GM10266 (cell line): ENCODE data around the gene LRRC30.
"Not testable (repeated sequence)": the region's sequence is repeated elsewhere in the genome, so short reads cannot be mapped to it uniquely, and the experiment has no call there.

Experiments
- DNase-seq: peaks from one replicate; pipeline ENCODE4 v3.0.0; 2012; ENCODE audit errors: extremely low spot score
- CTCF ChIP-seq: IDR thresholded peaks from 2 replicates; pipeline ENCODE4 v1.5.1; 2012; ENCODE audit warnings: mild to moderate bottlenecking, low read depth; ENCODE audit not compliant: control insufficient read depth, insufficient read depth; ENCODE audit errors: missing control alignments

Gene LRRC30

DNA sequence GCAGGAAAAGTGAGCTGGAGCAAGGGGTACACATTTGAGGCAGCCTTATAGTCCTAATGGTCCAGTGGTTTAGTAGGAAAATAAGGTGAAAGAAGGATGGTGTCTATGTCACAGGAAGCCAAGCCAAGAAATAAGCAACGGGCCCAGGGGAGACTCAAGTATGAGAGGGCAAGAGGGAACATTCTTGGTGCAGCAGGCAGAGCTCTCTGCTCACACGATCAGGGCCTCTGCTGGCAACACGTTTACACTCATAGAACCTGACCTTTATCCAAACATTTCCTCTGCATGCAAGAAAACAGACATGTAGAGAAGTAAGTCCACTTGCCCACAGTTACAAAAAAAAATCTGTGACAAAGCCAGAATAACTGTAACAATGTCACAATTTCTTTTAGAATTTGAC, 32.6 kb upstream of the LRRC30 start:
- DNase-seq, result no peak
- no peak for TF ChIP-seq CTCF

DNA sequence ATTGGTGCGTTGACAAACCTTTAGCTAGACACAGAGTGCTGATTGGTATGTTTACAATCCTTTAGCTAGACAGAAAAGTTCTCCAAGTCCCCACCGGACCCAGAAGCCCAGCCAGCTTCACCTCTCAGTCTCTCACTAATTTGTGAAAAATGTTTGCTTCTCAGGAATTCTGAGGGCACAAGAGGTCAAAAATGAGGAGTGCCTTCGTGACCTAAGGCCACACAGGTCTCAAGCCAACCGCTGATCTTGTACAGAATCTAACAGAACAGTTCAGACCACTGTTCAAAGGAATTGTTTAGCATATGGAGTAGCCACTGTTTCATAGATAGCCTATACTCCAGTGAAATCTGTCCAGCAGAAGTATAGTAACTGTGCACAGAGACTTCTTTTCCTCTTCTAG, 29.8 kb upstream of the LRRC30 start:
- TF ChIP-seq CTCF, result no peak
- DNase-seq, result no peak

- DNase-seq, result no peak
- no peak for TF ChIP-seq CTCF
These were observed 28.7 kb upstream of the LRRC30 start for GRCh38 chr18:7202169-7202568.

DNA sequence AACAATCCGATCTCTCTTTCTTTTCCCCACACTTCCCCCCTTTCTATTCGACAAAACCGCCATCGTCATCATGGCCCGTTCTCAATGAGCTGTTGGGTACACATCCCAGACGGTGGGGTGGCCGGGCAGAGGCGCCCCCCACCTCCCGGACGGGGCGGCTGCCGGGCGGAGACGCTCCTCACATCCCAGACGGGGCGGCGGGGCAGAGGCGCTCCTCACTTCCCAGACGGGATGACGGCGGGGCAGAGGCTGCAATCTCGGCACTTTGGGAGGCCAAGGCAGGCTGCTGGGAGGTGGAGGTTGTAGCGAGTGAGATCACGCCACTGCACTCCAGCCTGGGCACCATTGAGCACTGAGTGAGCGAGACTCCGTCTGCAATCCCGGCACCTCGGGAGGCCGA, 27.3 kb upstream of the LRRC30 start:
- DNase-seq, result not testable (repeated sequence)

- DNase-seq, result no peak
- TF ChIP-seq CTCF, result no peak
These were observed 25.5 kb upstream of the LRRC30 start for GRCh38 chr18:7205346-7205745.

DNA sequence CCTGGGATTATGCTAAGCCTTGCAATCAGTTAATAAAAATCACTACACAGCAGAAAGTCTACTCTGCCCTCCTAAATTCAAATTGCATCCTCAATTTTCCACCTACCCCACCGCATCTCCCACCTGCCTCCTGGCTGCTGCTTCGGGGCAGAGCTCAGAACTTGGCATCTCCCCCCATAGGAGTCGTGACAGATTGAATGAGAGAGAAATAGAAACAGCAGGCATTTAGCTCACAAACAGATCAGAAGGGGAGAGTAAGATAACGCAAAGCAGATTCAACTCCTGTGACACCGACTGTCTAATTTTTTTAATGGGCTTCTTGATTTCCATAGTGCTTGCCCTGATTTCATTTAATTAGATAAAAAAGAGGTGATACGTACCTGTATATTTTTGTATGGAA, 24.7 kb upstream of the LRRC30 start:
- no peak for TF ChIP-seq CTCF
- no peak for DNase-seq

GRCh38 chr18:7207366-7207915, 23.4 kb upstream of the LRRC30 start:
- no peak for TF ChIP-seq CTCF
- DNase-seq, result no peak

DNA sequence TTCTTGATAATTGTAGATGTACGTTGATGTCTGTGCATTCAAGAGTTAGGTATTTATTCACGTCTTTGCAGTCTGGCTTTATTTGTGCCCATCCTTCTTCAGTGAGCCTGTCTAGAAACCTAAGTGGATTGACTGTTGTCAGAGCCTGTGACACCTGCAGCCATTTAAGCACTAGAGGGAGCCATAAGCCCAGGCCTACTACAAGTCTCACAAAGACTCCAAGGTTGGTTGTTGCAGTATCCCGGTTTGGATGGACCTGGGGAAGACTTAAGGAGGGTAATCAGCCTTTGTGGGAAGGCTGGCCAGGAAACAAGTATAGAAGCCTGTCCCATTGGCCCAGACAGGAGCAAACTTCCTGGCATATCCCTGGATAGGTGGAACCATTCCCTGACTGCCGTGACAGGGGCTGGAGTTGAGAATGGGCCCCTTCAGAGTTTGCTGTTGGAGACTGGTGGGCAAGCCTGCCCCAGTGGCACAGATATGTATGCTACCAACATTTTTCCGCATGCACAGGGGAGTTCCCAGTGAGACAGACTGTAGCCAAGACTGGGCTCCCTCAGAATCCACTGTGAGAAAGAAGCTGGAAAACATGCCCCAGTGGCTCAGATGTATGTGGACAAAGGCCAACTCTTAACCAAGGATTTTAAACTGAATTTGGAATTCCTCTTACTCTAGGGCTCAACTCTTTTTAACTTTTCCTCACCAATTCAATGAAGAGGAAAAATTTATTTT, 9.3 kb upstream of the LRRC30 start:
- DNase-seq, result no peak
- peak; percentile 75 for TF ChIP-seq CTCF
